ENCODE results near the gene HRH1. TPM values are rescaled to one million over a fixed set of nuclear protein-coding genes. Genes with fewer than 3 reads are reported as not detected.

The HRH1 gene
- total RNA-seq, 1 donor from 2014 or later = not detected

DNA sequence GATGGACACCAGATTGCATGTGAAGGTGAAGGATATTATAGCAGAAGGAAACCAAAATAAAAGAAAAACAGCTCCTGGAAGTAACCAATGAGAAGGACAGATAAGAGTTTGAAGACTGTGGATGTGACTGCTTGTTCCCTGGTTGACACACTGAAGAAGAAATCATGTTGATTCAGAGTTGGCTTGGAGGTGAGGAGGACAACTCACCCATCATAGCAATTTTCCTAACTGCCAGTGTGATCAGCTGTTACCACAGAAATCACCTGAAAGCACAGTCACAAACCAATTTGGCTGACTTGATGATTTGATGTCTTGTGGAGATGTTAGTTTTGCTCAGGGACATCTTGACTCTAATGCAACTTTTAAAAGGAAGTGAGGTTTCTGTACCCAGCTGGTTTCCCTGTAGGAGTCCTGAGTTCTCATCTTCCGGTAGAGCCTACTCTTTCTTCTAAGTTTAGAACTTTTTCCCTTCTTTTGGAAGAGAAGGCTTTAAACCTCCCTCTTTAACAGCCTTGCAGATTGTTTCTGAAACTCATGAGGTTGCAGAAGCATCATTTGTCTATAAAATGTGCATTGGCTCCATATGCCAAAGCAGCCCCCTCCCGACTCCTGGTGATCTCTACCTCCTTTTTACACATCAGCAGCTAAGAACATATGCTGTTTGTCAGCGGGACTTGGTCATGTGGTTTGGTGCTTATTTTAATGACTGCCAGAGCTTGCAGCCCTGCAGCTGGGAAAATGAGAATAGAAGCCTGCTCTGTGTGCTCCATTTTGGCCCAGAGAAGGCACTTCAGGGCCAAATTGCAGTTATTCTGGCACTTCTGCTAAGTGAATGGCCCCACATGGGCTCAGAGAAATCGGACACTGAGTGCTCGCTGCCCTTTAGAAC is 128.2 kb downstream of the HRH1 start:
- H3K4me3 Mint-ChIP-seq = no peak overlapping the region
- CTCF ChIA-PET = no interaction called here
- no peaks in the 10 kb centered on the region for H3K27me3 Mint-ChIP-seq
- intact Hi-C loops (cut with micrococcal nuclease) = no loop called here
- DNase-seq (no peak), ATAC-seq (ENCODE audit: low read depth) (no peak)
- TF ChIP-seq, protein P1, sequence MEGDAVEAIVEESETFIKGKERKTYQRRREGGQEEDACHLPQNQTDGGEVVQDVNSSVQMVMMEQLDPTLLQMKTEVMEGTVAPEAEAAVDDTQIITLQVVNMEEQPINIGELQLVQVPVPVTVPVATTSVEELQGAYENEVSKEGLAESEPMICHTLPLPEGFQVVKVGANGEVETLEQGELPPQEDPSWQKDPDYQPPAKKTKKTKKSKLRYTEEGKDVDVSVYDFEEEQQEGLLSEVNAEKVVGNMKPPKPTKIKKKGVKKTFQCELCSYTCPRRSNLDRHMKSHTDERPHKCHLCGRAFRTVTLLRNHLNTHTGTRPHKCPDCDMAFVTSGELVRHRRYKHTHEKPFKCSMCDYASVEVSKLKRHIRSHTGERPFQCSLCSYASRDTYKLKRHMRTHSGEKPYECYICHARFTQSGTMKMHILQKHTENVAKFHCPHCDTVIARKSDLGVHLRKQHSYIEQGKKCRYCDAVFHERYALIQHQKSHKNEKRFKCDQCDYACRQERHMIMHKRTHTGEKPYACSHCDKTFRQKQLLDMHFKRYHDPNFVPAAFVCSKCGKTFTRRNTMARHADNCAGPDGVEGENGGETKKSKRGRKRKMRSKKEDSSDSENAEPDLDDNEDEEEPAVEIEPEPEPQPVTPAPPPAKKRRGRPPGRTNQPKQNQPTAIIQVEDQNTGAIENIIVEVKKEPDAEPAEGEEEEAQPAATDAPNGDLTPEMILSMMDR (IDR thresholded peaks at IDR 0.05) = no peak
- POLR2A ChIA-PET = interaction anchor here (0.6 to 12.2 kb wide), 3 partner anchors 9 to 973 kb away, joined by 3 to 237 read pairs (median 4); partner anchors contain the start of gene ATG7
- peak overlapping the region; percentile 47 for H3K27ac Mint-ChIP-seq
- peaks cover 62% of the 10 kb centered on the region for H3K36me3 Mint-ChIP-seq (ENCODE audit: low read depth)
- H3K4me1 Mint-ChIP-seq = peaks cover 14% of the 10 kb centered on the region
- peaks cover 2% of the 10 kb centered on the region for H3K9me3 Mint-ChIP-seq

DNA sequence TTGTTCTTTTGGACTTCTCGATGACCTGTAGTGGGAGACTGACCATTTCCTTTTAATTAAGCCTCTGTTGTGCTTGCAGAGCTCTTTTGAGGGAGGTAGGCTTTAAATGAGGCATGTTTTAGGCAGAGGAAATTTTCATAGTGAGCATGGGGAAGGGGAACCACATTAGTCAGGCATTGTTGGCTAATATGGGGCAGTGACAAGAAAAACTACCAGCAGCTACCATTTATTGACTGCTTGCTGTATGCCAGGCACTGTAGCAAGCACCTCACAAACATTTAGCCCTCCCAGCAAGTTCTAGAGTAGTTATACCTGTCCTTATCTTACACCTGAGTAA is 128.8 kb downstream of the HRH1 start:
- TF ChIP-seq, protein P1 (IDR thresholded peaks at IDR 0.05) = no peak
- DNase-seq = no peak
- H3K4me1 Mint-ChIP-seq = peaks cover 20% of the 10 kb centered on the region
- H3K36me3 Mint-ChIP-seq (ENCODE audit: low read depth) = peaks cover 61% of the 10 kb centered on the region
- H3K27ac Mint-ChIP-seq = peak overlapping the region; percentile 47
- ChIA-PET POLR2A (interaction anchor here (1.3 to 12.2 kb wide), 2 partner anchors 9 to 10 kb away, joined by 4 to 237 read pairs; partner anchors contain the start of gene ATG7), CTCF (no interaction called here)
- no peaks in the 10 kb centered on the region for H3K27me3 Mint-ChIP-seq
- no peak overlapping the region for H3K4me3 Mint-ChIP-seq
- H3K9me3 Mint-ChIP-seq = no peaks in the 10 kb centered on the region
- no peak for ATAC-seq (ENCODE audit: low read depth)
- intact Hi-C loops (cut with micrococcal nuclease) = no loop called here

DNA sequence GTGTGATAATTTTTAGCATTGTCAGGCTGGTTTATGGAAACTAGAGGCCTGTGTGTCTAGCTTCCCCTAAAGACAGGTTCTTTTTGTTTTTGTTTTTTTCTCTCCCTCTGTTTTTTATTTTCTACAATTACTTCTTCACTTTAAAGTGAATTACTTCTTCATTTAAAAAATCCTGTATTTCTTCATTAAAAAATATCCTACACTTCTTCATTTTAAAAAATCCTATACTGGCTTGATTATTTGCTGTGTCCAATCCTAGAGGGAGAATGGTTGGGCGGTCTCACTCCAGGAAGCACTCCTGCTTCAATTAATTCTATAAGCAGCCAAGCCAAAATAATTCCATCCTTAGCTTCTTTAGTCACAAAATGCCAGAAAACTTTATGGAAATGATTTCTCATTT is 129.7 kb downstream of the HRH1 start:
- TF ChIP-seq, protein P1 (IDR thresholded peaks at IDR 0.05) = no peak
- ChIA-PET POLR2A (interaction anchor here (0.6 to 12.2 kb wide), 2 partner anchors 11 to 33 kb away, joined by 3 to 237 read pairs; partner anchors contain the start of gene ATG7), CTCF (no interaction called here)
- no peaks in the 10 kb centered on the region for H3K27me3 Mint-ChIP-seq
- no peaks in the 10 kb centered on the region for H3K9me3 Mint-ChIP-seq
- H3K27ac Mint-ChIP-seq = no peak overlapping the region
- H3K4me3 Mint-ChIP-seq = no peak overlapping the region
- intact Hi-C loops (cut with micrococcal nuclease) = no loop called here
- no peak for DNase-seq
- peaks cover 53% of the 10 kb centered on the region for H3K36me3 Mint-ChIP-seq (ENCODE audit: low read depth)
- no peak for ATAC-seq (ENCODE audit: low read depth)
- peaks cover 24% of the 10 kb centered on the region for H3K4me1 Mint-ChIP-seq

DNA sequence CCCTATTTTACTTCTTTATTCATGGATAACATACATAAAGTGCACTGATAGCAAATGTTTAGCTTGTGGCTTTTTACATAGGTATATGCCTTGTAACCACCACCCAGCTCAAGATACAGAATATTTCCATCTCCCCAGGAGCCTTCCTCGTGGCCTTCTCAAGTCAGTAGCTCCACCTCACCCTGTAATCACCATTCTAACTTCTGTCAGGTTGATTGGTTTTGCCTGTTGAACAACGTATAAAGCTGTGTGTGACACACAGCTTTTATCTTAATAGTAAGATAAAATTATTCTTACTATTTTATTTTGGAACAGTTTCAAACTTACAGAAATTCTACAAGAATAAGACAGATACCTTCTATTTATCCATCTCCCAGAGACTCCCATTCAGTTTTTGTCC is 131.2 kb downstream of the HRH1 start:
- Mint-ChIP-seq H3K27me3 (no peaks in the 10 kb centered on the region), H3K9me3 (no peaks in the 10 kb centered on the region), H3K4me3 (no peak overlapping the region), H3K27ac (no peak overlapping the region), H3K4me1 (peaks cover 39% of the 10 kb centered on the region), H3K36me3 (ENCODE audit: low read depth) (peaks cover 48% of the 10 kb centered on the region)
- intact Hi-C loops (cut with micrococcal nuclease) = loop anchor here (5.0 kb wide), 1 partner anchor 143 kb away; no protein-coding TSS in a partner anchor
- TF ChIP-seq, protein P1 (IDR thresholded peaks at IDR 0.05) = no peak
- CTCF ChIA-PET = interaction anchor here (0.8 to 1.1 kb wide), 2 partner anchors 49 to 50 kb away, joined by 3 to 5 read pairs; no protein-coding TSS in a partner anchor
- DNase-seq = no peak
- POLR2A ChIA-PET = interaction anchor here (0.7 to 12.2 kb wide), 2 partner anchors 12 to 1334 kb away, joined by 9 to 237 read pairs; partner anchors contain the start of gene ATG7
- no peak for ATAC-seq (ENCODE audit: low read depth)

DNA sequence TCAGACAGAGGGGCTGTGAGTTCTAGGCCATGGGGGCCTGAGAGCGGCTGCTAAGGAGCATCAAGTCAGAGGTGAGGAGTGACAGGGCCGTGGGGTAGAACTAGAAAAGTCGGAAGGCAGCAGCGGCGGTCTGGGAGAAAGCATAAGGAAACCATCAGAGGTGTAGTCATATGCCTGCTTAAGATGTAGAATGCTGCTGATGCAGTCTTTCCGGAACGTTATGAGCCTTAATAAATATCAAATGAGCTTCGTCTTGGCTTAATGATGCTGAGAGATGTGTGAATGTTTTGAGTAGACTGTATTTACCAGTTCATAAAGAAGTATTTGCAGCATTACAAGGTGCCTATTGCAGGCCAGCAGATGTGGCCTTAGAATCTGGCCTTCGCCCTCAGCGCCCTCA is 133.1 kb downstream of the HRH1 start:
- no peak overlapping the region for H3K4me3 Mint-ChIP-seq
- TF ChIP-seq, protein P1 (IDR thresholded peaks at IDR 0.05) = no peak
- no peaks in the 10 kb centered on the region for H3K27me3 Mint-ChIP-seq
- no peaks in the 10 kb centered on the region for H3K9me3 Mint-ChIP-seq
- peaks cover 33% of the 10 kb centered on the region for H3K36me3 Mint-ChIP-seq (ENCODE audit: low read depth)
- DNase-seq = no peak
- intact Hi-C loops (cut with micrococcal nuclease) = loop anchor here (5.0 kb wide), 1 partner anchor 145 kb away; no protein-coding TSS in a partner anchor
- peak overlapping the region; percentile 99 for H3K27ac Mint-ChIP-seq
- CTCF ChIA-PET = interaction anchor here (2.4 kb wide), 1 partner anchor 47 kb away, joined by 11 read pairs; no protein-coding TSS in a partner anchor
- POLR2A ChIA-PET = interaction anchor here (1.0 to 12.2 kb wide), 5 partner anchors 9 to 19 kb away, joined by 3 to 237 read pairs (median 4); partner anchors contain the start of gene ATG7
- ATAC-seq (ENCODE audit: low read depth) = no peak
- peaks cover 54% of the 10 kb centered on the region for H3K4me1 Mint-ChIP-seq
